SU-DHL-6 (cell line): ENCODE measurements around the gene TJP1.

ENCODE experiments used
- CTCF ChIP-seq: fragments of 200-600 bp; sonication (generic); IDR thresholded peaks from one replicate; pipeline ENCODE4 v1.5.1; 2017; ENCODE audit warnings: antibody characterized with exemption, mild to moderate bottlenecking, low read length, moderate library complexity; ENCODE audit not compliant: insufficient read depth, poor library complexity, severe bottlenecking
- EZH2phosphoT487 ChIP-seq: fragments of 200-600 bp; sonication (generic), shearing (Covaris generic); conservative IDR thresholded peaks from 2 replicates; pipeline ENCODE4 v1.6.1; 2018; ENCODE audit warnings: mild to moderate bottlenecking, antibody characterized with exemption, low read length, moderate library complexity, mixed read lengths

GRCh38 chr15:29664406-29664805 lies 157.9 kb downstream of the TJP1 start:
- no peak for TF ChIP-seq CTCF
- TF ChIP-seq EZH2phosphoT487, result no peak
